HL-60 (cell line): ENCODE data around the gene DGKE.

Experiments used
- POLR2AphosphoS5 ChIP-seq: IDR thresholded peaks from 2 replicates; pipeline ENCODE4 v1.6.1; 2012; ENCODE audit warnings: low read depth
- TF ChIP-seq, protein P1 (sequence below): IDR thresholded peaks from one replicate; pipeline ENCODE4 v1.5.1; 2011; ENCODE audit warnings: low read length, control low read depth, inconsistent platforms; ENCODE audit not compliant: insufficient read depth
- TF ChIP-seq, protein P2 (sequence below): IDR thresholded peaks from 2 replicates; pipeline ENCODE4 v1.6.1; 2012; ENCODE audit warnings: low read depth; ENCODE audit not compliant: insufficient replicate concordance

DNA sequence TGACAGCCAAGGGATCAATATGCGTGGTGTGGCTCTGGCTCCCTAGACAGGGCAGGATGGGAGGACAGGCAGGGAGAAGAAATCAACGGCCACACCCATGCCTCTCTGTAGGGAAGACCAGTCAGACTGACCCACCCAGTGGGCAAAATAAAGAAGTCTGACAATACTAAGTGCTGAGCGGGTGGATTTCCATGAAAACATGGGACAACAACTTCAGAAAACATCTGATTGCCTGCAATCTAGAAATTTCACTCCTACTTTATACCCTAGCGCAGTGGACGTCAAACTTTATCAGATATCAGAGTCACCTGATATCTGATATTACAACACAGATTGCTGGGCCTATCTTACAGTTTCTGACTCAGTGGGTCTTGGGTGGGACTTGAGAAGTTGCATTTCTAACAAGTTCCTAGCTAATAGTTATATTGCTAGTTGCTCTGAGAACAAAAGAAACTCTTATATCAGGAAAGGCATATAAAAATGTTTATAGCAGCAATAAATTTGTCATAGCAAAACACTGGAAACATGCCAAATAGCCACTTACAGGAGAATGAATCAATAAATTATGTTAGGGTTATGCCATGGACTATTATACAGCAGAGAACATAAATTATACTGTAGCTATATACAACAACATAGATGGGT, 38.6 kb upstream of the DGKE start:
- TF ChIP-seq, protein P1, sequence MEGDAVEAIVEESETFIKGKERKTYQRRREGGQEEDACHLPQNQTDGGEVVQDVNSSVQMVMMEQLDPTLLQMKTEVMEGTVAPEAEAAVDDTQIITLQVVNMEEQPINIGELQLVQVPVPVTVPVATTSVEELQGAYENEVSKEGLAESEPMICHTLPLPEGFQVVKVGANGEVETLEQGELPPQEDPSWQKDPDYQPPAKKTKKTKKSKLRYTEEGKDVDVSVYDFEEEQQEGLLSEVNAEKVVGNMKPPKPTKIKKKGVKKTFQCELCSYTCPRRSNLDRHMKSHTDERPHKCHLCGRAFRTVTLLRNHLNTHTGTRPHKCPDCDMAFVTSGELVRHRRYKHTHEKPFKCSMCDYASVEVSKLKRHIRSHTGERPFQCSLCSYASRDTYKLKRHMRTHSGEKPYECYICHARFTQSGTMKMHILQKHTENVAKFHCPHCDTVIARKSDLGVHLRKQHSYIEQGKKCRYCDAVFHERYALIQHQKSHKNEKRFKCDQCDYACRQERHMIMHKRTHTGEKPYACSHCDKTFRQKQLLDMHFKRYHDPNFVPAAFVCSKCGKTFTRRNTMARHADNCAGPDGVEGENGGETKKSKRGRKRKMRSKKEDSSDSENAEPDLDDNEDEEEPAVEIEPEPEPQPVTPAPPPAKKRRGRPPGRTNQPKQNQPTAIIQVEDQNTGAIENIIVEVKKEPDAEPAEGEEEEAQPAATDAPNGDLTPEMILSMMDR, result no peak
- TF ChIP-seq, protein P2, sequence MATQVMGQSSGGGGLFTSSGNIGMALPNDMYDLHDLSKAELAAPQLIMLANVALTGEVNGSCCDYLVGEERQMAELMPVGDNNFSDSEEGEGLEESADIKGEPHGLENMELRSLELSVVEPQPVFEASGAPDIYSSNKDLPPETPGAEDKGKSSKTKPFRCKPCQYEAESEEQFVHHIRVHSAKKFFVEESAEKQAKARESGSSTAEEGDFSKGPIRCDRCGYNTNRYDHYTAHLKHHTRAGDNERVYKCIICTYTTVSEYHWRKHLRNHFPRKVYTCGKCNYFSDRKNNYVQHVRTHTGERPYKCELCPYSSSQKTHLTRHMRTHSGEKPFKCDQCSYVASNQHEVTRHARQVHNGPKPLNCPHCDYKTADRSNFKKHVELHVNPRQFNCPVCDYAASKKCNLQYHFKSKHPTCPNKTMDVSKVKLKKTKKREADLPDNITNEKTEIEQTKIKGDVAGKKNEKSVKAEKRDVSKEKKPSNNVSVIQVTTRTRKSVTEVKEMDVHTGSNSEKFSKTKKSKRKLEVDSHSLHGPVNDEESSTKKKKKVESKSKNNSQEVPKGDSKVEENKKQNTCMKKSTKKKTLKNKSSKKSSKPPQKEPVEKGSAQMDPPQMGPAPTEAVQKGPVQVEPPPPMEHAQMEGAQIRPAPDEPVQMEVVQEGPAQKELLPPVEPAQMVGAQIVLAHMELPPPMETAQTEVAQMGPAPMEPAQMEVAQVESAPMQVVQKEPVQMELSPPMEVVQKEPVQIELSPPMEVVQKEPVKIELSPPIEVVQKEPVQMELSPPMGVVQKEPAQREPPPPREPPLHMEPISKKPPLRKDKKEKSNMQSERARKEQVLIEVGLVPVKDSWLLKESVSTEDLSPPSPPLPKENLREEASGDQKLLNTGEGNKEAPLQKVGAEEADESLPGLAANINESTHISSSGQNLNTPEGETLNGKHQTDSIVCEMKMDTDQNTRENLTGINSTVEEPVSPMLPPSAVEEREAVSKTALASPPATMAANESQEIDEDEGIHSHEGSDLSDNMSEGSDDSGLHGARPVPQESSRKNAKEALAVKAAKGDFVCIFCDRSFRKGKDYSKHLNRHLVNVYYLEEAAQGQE, result no peak
- no peak for TF ChIP-seq POLR2AphosphoS5
